K562 (cell line): ENCODE measurements around the gene GATA5. TPM values are rescaled to one million over a fixed set of nuclear protein-coding genes. Genes with fewer than 3 reads are reported as not detected.
A peak's percentile ranks its signal among the peaks of the same experiment; 100 is the strongest.

Source experiments
- CREB3 ChIP-seq: fragments of 450-650 bp; conservative IDR thresholded peaks from 2 replicates; pipeline ENCODE4 v1.6.1; 2016; ENCODE audit warnings: missing genetic modification characterization, low read depth, mild to moderate bottlenecking, missing compliant biosample characterization, moderate library complexity
- FOS ChIP-seq: IDR thresholded peaks from 3 replicates; pipeline ENCODE4 v1.6.1; 2011; ENCODE audit not compliant: insufficient read length; ENCODE audit errors: extremely low read depth
- JUND ChIP-seq, 2 experiments: IDR thresholded peaks; 2 replicates in 1 of 2; 3 replicates in 1 of 2; pipeline ENCODE4 v1.6.1; 2011; ENCODE audit warnings: borderline replicate concordance in 2 of 2, low read depth in 2 of 2, low read length in 2 of 2, improper control_type of control experiment in 1 of 2, missing biosample characterization in 1 of 2, missing genetic modification characterization in 1 of 2, missing genetic modification reagents in 1 of 2
- MYC ChIP-seq, 2 experiments: fragments of 250-450 bp in 1 of 2; sonication (Bioruptor Pico) in 1 of 2; IDR thresholded peaks; 2 replicates each; pipeline versions ENCODE4 v1.5.1 to v1.6.1; 2012 to 2021; ENCODE audit warnings: low read depth in 2 of 2, borderline replicate concordance in 1 of 2, improper control_type of control experiment in 1 of 2, low read length in 1 of 2, mild to moderate bottlenecking in 1 of 2, moderate library complexity in 1 of 2
- NFXL1 ChIP-seq: fragments of 450-650 bp; formaldehyde crosslinking; IDR thresholded peaks from 2 replicates; pipeline ENCODE4 v1.4.0; 2021; ENCODE audit warnings: mild to moderate bottlenecking
- NRF1 ChIP-seq, 2 experiments: fragments of 450-650 bp; IDR thresholded peaks in 1 of 2; conservative IDR thresholded peaks in 1 of 2; 2 replicates each; pipeline ENCODE4 v1.6.1; 2014; ENCODE audit warnings: mild to moderate bottlenecking in 2 of 2
- RB1 ChIP-seq: fragments of 450-650 bp; IDR thresholded peaks from 2 replicates; pipeline ENCODE4 v1.6.1; 2017; ENCODE audit warnings: low read depth, mild to moderate bottlenecking
- RBFOX2 ChIP-seq: fragments of 200-400 bp; formaldehyde crosslinking; IDR thresholded peaks from 2 replicates; pipeline ENCODE4 v1.6.1; 2017; ENCODE audit warnings: low read depth, mild to moderate bottlenecking, low read length, moderate library complexity
- RNF2 ChIP-seq: sonication (generic); IDR thresholded peaks from 2 replicates; pipeline ENCODE4 v1.6.1; 2016
- SMAD1 ChIP-seq: fragments of 150-350 bp; IDR thresholded peaks from 2 replicates; pipeline ENCODE4 v1.6.1; 2014; ENCODE audit warnings: low read length, low read depth; ENCODE audit not compliant: partially characterized antibody
- STAT5A ChIP-seq: IDR thresholded peaks from 2 replicates; pipeline ENCODE4 v1.6.1; 2012; ENCODE audit warnings: low read length, inconsistent platforms, borderline replicate concordance
- TEAD1 ChIP-seq, 2 experiments: fragments of 450-650 bp in 1 of 2; sonication (generic) in 1 of 2; formaldehyde crosslinking; IDR thresholded peaks; 2 replicates each; pipeline versions ENCODE4 v1.4.0 to v1.8.0; 2020 to 2022; ENCODE audit warnings: mild to moderate bottlenecking in 2 of 2, missing genetic modification reagents in 1 of 2
- TOE1 ChIP-seq, 2 experiments: fragments of 450-650 bp in 1 of 2; sonication (generic) in 1 of 2; formaldehyde crosslinking in 1 of 2; IDR thresholded peaks; 2 replicates each; pipeline versions ENCODE4 v1.7.1 to v1.8.0; 2016 to 2022; ENCODE audit warnings: borderline replicate concordance in 2 of 2, mild to moderate bottlenecking in 2 of 2, antibody characterized with exemption in 1 of 2, inconsistent platforms in 1 of 2, low read depth in 1 of 2, missing genetic modification reagents in 1 of 2, moderate library complexity in 1 of 2
- ZNF280A ChIP-seq: fragments of 450-650 bp; IDR thresholded peaks from 2 replicates; pipeline ENCODE4 v1.6.1; 2018; ENCODE audit warnings: mild to moderate bottlenecking, low read depth; ENCODE audit not compliant: partially characterized antibody
- polyA plus RNA-seq, 8 experiments: library from polyadenylated mRNA; depleted of rRNA in 4 of 8; stranded (reverse) in 5 of 8; unstranded in 3 of 8; fragments of >200 nt; fragmentation: Nextera tagmentation in 2 of 8; fragmentation: Illumina TruSeq in 1 of 8; extraction: Ambion mirVana in 2 of 8; extraction: Trizol in 1 of 8; gene quantifications; 2 replicates each; pipeline versions ENCODE4 v1.2.1 to v1.2.3, GENCODE V29; 2011 to 2014; ENCODE audit warnings: inconsistent platforms in 1 of 8, missing spikeins in 1 of 8
- total RNA-seq, 7 experiments: library from RNA; depleted of rRNA in 6 of 7; stranded (reverse); fragments of >200 nt in 6 of 7; fragmentation: Illumina TruSeq in 2 of 7; extraction: Trizol in 2 of 7; gene quantifications; 2 replicates each; pipeline versions ENCODE4 v1.2.1 to v1.2.3, GENCODE V29; 2011 to 2021; ENCODE audit warnings: low replicate concordance in 1 of 7

Gene GATA5
- total and polyA plus RNA-seq, 9 of the 15 experiments (the other 6 are each of a cell fraction or from before 2014, with no cell fraction given) = 0.09 to 0.57 (median 0.20) TPM; not detected in 3

GRCh38 chr20:62523473-62524203, 47.8 kb upstream of the GATA5 start (continued):
- TF ChIP-seq RB1 (0 out of 2 replicates have a peak, but pooled peaks have one; percentile 17), RBFOX2 (peak; percentile 81), RNF2 (0 out of 2 replicates have a peak, but pooled peaks have one; percentile 37), SMAD1 (peak; percentile 38), FOS (peak; percentile 9), MYC (IDR thresholded peaks at IDR 0.05; ENCODE audit: low read depth, low read length) (peak; percentile 48; the same call in 1 of the 2 replicates), MYC (CRISPR knock-in tag; IDR thresholded peaks at IDR 0.05; ENCODE audit: borderline replicate concordance, low read depth) (no peak), STAT5A (no peak), JUND (IDR thresholded peaks at IDR 0.05; ENCODE audit: borderline replicate concordance, low read depth, low read length) (peak; percentile 94), JUND (tag; IDR thresholded peaks at IDR 0.05; ENCODE audit: borderline replicate concordance, low read depth, low read length) (peak; percentile 86; the same call in 2 of the 3 replicates), NFXL1 (CRISPR knock-in tag) (no peak), NRF1 (conservative IDR thresholded peaks at IDR 0.05 in 1 of 2, IDR thresholded peaks at IDR 0.05 in 1 of 2) (peak in 1 of 2 experiments; percentile 25; a peak in 2 of 4 replicates), TEAD1 (CRISPR knock-in tag; IDR thresholded peaks at IDR 0.05) (0 out of 4 replicates have a peak, but pooled peaks of 1 of the 2 experiments have one; percentile 37), ZNF280A (no peak), CREB3 (no peak), TOE1 (IDR thresholded peaks at IDR 0.05; ENCODE audit: borderline replicate concordance) (0 out of 2 replicates have a peak, but pooled peaks have one; percentile 20), TOE1 (CRISPR knock-in tag; IDR thresholded peaks at IDR 0.05; ENCODE audit: borderline replicate concordance, low read depth) (no peak)
